Measurements from ENCODE around the gene XYLT1. TPM values are rescaled to one million over a fixed set of nuclear protein-coding genes. Genes with fewer than 3 reads are reported as not detected.

The XYLT1 gene
- total and polyA plus RNA-seq, 2 of the 13 experiments (the other 11 are each of a cell fraction or from before 2014, with no cell fraction given), result not detected

DNA sequence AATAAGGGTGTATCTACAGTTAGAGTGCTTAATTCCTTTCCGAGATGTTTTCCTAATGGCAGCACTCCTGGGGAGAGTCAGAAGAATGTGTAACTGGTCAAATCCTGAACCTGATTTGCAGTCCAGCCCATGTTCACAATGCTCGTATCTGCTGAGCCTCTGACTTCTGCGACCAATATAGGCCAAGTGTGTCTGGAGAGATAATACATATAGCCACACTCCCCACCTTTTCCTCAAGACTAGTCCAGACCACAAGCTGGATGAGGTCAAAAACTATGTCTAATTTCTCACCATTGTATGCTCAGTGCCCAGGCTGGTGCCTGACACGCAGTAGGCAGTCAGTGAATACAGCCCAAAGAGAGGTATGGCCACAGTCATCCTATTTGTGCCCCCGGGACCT, 58.0 kb downstream of the XYLT1 start (continued):
- TF ChIP-seq, protein P1, sequence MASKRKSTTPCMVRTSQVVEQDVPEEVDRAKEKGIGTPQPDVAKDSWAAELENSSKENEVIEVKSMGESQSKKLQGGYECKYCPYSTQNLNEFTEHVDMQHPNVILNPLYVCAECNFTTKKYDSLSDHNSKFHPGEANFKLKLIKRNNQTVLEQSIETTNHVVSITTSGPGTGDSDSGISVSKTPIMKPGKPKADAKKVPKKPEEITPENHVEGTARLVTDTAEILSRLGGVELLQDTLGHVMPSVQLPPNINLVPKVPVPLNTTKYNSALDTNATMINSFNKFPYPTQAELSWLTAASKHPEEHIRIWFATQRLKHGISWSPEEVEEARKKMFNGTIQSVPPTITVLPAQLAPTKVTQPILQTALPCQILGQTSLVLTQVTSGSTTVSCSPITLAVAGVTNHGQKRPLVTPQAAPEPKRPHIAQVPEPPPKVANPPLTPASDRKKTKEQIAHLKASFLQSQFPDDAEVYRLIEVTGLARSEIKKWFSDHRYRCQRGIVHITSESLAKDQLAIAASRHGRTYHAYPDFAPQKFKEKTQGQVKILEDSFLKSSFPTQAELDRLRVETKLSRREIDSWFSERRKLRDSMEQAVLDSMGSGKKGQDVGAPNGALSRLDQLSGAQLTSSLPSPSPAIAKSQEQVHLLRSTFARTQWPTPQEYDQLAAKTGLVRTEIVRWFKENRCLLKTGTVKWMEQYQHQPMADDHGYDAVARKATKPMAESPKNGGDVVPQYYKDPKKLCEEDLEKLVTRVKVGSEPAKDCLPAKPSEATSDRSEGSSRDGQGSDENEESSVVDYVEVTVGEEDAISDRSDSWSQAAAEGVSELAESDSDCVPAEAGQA (IDR thresholded peaks at IDR 0.05; ENCODE audit: low read depth), result no peak
- TF ChIP-seq, protein P1 (CRISPR knock-in tag; IDR thresholded peaks at IDR 0.05; ENCODE audit: borderline replicate concordance), result no peak

DNA sequence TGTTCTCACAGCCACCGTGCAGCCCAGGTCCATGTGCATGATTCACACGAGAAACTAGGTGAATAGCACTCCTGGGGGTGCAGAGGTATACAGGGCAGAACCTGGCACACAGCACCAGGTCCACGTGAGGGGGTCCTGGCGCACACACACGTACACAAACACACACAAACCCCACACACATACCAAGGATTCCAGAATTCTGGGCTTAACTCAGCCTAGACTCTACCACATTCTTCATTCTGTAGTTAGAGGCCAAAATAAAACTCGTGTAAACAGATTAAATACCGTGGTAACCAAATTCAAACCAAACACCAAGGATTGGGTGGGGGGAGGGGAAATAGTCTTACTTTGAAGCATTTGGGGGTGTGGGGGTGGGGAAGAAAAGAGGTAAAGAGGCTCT, 58.5 kb downstream of the XYLT1 start:
- no peaks in the 10 kb centered on the region for H3K4me1 ChIP-seq (ENCODE audit: insufficient read depth, low read length)
- H4K20me1 ChIP-seq (ENCODE audit: insufficient read depth, low read length), result no peaks in the 10 kb centered on the region
- no peak overlapping the region for H3K27ac ChIP-seq (ENCODE audit: extremely low read length, insufficient read depth, low read length)
- intact Hi-C loops (cut with micrococcal nuclease; ENCODE audit: unreplicated experiment), result no loop called here
- H3K4me3 ChIP-seq (replicated peaks in 1 of 3; ENCODE audit: insufficient read depth in 1 of 3, low read depth in 2 of 3, low read length in 3 of 3), result no peak overlapping the region
- peaks cover 2 to 20% of the 10 kb centered on the region in 2 experiments; a peak in 2 of 5 replicates for H3K27me3 ChIP-seq (ENCODE audit: control insufficient read depth in 1 of 2, insufficient read depth in 2 of 2, low read length in 2 of 2)
- ATAC-seq (no peak), FAIRE-seq (no peak), DNase-seq (ENCODE audit: low spot score) (no peak)
- 2% methylated on average over 6 of the region's 7 CpGs for WGBS (ENCODE audit: low lambda C conversion rate)
- ChIA-PET POLR2A (no interaction called here), CTCF (ENCODE audit: low intra/inter-chr PET ratio, low total read pairs) (no interaction called here)
- no peak for TF ChIP-seq ZNF773 (CRISPR knock-in tag; IDR thresholded peaks at IDR 0.05; ENCODE audit: borderline replicate concordance)
- no peak for TF ChIP-seq SCMH1 (CRISPR knock-in tag; IDR thresholded peaks at IDR 0.05; ENCODE audit: borderline replicate concordance)
- TF ChIP-seq ZFP1 (CRISPR knock-in tag; IDR thresholded peaks at IDR 0.05), result no peak
- no peak for TF ChIP-seq HNF4A (CRISPR knock-in tag; IDR thresholded peaks at IDR 0.05)
- no peak for TF ChIP-seq FOXC1 (CRISPR knock-in tag; IDR thresholded peaks at IDR 0.05; ENCODE audit: borderline replicate concordance)
- BruUV-seq (replicated peaks), result no TSS peak
- no peaks in the 10 kb centered on the region for H3K9me3 ChIP-seq (ENCODE audit: low read length)
- H3K4me2 ChIP-seq (ENCODE audit: low read depth, low read length), result no peak overlapping the region
- H3K36me3 ChIP-seq (replicated peaks in 1 of 2; ENCODE audit: control insufficient read depth in 1 of 2, insufficient read depth in 2 of 2, low read length in 2 of 2), result no peaks in the 10 kb centered on the region
- in situ Hi-C loops (cut with HindIII; ENCODE audit: extremely low pct_ligation_motif_present, low pct_unique_long_range_greater_than_20kb), result no loop called here
- no peak overlapping the region for H2AFZ ChIP-seq (ENCODE audit: low read length)
- H3K79me2 ChIP-seq (ENCODE audit: insufficient read depth, low read length), result no peaks in the 10 kb centered on the region
- H3K9ac ChIP-seq (ENCODE audit: insufficient read depth, low read depth, low read length), result no peak overlapping the region

All from HepG2 (cell line).